ENCODE results near the gene KAT14. TPM values are rescaled to one million over a fixed set of nuclear protein-coding genes. Genes with fewer than 3 reads are reported as not detected.

Gene KAT14
- polyA plus RNA-seq, 2 of the 4 experiments (the other 2 are of a cell fraction): 12.1 to 18.8 TPM

DNA sequence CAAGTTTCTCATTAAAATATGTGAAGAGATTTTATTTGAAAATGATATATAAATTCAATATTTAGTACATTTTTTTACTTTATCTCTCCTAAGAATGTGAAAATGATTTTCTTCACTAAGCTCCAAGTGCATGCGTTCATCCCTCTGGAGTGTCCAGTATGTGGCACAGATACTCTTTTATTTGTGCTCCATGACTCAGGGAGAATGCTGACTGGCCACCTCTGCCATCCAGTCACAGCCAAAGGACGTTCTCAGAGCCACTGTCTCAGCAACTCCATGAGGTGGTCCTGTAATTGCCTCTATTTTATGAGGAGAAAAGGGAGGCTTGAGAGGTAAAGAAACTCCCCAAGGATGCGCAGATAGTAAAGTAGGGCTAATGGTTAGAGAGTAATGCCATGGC, 58.3 kb downstream of the KAT14 start:
- CTCF ChIA-PET: interaction anchor here (0.6 kb wide), 1 partner anchor 110 kb away, joined by 4 read pairs; no protein-coding TSS in a partner anchor
- H3K4me2 ChIP-seq: no peak overlapping the region
- ATAC-seq (no peak), FAIRE-seq (no peak), DNase-seq (ENCODE audit: low read depth in 1 of 2, low spot score in 1 of 2) (no peak)
- POLR2A ChIA-PET: no interaction called here
- H3K4me1 ChIP-seq: no peaks in the 10 kb centered on the region
- H3K27ac ChIP-seq: no peak overlapping the region
- 80% methylated on average over 3 of the region's 3 CpGs for WGBS (ENCODE audit: missing lambda C conversion rate)
- no peak overlapping the region for H3K4me3 ChIP-seq
- no peaks in the 10 kb centered on the region for H3K9me3 ChIP-seq
- TF ChIP-seq HOXB13 (CRISPR knock-in tag; IDR thresholded peaks at IDR 0.05; ENCODE audit: low read depth) (no peak), MYC (IDR thresholded peaks at IDR 0.05; ENCODE audit: borderline replicate concordance, low read length) (no peak), MAFK (IDR thresholded peaks at IDR 0.05; ENCODE audit: partially characterized antibody) (no peak), RNF2 (IDR thresholded peaks at IDR 0.05; ENCODE audit: borderline replicate concordance, low read depth) (no peak), JUN (IDR thresholded peaks at IDR 0.05) (no peak), ZC3H11A (IDR thresholded peaks at IDR 0.05) (no peak), BHLHE40 (IDR thresholded peaks at IDR 0.05; ENCODE audit: low read depth, low read length) (no peak), NPAS2 (CRISPR knock-in tag; IDR thresholded peaks at IDR 0.05; ENCODE audit: borderline replicate concordance) (no peak), TP53 (CRISPR knock-in tag; IDR thresholded peaks at IDR 0.05) (no peak), KDM5A (IDR thresholded peaks at IDR 0.05) (no peak), CHD2 (IDR thresholded peaks at IDR 0.05; ENCODE audit: low read length, partially characterized antibody) (no peak), ZFP36 (IDR thresholded peaks at IDR 0.05; ENCODE audit: borderline replicate concordance, partially characterized antibody) (no peak), ZSCAN20 (CRISPR knock-in tag; IDR thresholded peaks at IDR 0.05) (no peak), TFCP2L1 (CRISPR knock-in tag; IDR thresholded peaks at IDR 0.05) (no peak)
- TF ChIP-seq, protein P1, sequence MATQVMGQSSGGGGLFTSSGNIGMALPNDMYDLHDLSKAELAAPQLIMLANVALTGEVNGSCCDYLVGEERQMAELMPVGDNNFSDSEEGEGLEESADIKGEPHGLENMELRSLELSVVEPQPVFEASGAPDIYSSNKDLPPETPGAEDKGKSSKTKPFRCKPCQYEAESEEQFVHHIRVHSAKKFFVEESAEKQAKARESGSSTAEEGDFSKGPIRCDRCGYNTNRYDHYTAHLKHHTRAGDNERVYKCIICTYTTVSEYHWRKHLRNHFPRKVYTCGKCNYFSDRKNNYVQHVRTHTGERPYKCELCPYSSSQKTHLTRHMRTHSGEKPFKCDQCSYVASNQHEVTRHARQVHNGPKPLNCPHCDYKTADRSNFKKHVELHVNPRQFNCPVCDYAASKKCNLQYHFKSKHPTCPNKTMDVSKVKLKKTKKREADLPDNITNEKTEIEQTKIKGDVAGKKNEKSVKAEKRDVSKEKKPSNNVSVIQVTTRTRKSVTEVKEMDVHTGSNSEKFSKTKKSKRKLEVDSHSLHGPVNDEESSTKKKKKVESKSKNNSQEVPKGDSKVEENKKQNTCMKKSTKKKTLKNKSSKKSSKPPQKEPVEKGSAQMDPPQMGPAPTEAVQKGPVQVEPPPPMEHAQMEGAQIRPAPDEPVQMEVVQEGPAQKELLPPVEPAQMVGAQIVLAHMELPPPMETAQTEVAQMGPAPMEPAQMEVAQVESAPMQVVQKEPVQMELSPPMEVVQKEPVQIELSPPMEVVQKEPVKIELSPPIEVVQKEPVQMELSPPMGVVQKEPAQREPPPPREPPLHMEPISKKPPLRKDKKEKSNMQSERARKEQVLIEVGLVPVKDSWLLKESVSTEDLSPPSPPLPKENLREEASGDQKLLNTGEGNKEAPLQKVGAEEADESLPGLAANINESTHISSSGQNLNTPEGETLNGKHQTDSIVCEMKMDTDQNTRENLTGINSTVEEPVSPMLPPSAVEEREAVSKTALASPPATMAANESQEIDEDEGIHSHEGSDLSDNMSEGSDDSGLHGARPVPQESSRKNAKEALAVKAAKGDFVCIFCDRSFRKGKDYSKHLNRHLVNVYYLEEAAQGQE (IDR thresholded peaks at IDR 0.05): no peak
- TF ChIP-seq, protein P2, sequence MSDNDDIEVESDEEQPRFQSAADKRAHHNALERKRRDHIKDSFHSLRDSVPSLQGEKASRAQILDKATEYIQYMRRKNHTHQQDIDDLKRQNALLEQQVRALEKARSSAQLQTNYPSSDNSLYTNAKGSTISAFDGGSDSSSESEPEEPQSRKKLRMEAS (IDR thresholded peaks at IDR 0.05): no peak
- TF ChIP-seq, protein P3, sequence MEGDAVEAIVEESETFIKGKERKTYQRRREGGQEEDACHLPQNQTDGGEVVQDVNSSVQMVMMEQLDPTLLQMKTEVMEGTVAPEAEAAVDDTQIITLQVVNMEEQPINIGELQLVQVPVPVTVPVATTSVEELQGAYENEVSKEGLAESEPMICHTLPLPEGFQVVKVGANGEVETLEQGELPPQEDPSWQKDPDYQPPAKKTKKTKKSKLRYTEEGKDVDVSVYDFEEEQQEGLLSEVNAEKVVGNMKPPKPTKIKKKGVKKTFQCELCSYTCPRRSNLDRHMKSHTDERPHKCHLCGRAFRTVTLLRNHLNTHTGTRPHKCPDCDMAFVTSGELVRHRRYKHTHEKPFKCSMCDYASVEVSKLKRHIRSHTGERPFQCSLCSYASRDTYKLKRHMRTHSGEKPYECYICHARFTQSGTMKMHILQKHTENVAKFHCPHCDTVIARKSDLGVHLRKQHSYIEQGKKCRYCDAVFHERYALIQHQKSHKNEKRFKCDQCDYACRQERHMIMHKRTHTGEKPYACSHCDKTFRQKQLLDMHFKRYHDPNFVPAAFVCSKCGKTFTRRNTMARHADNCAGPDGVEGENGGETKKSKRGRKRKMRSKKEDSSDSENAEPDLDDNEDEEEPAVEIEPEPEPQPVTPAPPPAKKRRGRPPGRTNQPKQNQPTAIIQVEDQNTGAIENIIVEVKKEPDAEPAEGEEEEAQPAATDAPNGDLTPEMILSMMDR (IDR thresholded peaks at IDR 0.05): no peak
- TF ChIP-seq, protein P4, sequence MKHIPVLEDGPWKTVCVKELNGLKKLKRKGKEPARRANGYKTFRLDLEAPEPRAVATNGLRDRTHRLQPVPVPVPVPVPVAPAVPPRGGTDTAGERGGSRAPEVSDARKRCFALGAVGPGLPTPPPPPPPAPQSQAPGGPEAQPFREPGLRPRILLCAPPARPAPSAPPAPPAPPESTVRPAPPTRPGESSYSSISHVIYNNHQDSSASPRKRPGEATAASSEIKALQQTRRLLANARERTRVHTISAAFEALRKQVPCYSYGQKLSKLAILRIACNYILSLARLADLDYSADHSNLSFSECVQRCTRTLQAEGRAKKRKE (CRISPR knock-in tag; IDR thresholded peaks at IDR 0.05; ENCODE audit: low read depth): no peak
- TF ChIP-seq, protein P5, sequence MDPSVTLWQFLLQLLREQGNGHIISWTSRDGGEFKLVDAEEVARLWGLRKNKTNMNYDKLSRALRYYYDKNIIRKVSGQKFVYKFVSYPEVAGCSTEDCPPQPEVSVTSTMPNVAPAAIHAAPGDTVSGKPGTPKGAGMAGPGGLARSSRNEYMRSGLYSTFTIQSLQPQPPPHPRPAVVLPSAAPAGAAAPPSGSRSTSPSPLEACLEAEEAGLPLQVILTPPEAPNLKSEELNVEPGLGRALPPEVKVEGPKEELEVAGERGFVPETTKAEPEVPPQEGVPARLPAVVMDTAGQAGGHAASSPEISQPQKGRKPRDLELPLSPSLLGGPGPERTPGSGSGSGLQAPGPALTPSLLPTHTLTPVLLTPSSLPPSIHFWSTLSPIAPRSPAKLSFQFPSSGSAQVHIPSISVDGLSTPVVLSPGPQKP (IDR thresholded peaks at IDR 0.05; ENCODE audit: low read depth, low read length): no peak

Data from A549 (cell line).